HG02610 (cell line): Measurements from ENCODE around the gene MPO.

Experiments used
- ATAC-seq: cut with Tn5 transposase; IDR thresholded peaks from one replicate; pipeline ENCODE4 v1.9.1; 2021; ENCODE audit warnings: mild to moderate bottlenecking, moderate library complexity; ENCODE audit not compliant: unreplicated experiment

Gene MPO

DNA sequence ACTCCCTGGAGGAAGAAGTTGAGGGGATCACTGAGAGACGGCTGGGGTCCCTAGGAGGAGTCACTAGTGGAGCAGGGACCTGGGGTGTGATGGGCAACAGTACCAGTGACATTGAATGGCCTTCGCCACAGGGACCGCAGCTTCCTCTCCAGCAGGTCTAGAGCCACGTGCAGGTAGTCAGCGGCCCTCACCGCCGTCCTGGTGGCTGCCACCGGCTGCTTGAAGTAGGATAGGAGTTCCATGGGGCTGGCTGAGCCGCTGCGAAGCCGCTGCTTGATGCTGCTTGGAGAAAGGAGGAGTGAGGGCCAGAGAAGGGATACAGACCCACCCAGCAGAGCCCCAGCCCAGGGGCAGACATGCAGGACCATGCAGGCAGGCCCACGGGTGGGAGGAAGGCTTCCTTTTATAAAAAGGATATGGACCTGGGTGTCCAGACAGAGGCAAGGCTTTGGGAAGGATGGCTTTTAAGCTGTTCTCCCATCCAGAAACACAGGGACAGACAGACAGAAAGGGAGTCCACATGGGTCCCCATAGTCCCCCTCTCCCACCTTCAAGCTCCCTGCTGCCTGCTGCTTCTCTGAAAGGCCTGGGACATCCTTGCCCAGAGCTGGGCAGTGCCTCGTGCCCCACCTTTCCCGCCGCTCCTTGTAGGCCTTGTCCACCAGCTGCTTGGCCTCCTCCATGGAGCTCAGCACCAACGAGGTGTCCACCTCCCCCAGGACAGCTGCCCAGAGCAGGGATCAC is 827 bp downstream of the MPO start:
- no peak for ATAC-seq

DNA sequence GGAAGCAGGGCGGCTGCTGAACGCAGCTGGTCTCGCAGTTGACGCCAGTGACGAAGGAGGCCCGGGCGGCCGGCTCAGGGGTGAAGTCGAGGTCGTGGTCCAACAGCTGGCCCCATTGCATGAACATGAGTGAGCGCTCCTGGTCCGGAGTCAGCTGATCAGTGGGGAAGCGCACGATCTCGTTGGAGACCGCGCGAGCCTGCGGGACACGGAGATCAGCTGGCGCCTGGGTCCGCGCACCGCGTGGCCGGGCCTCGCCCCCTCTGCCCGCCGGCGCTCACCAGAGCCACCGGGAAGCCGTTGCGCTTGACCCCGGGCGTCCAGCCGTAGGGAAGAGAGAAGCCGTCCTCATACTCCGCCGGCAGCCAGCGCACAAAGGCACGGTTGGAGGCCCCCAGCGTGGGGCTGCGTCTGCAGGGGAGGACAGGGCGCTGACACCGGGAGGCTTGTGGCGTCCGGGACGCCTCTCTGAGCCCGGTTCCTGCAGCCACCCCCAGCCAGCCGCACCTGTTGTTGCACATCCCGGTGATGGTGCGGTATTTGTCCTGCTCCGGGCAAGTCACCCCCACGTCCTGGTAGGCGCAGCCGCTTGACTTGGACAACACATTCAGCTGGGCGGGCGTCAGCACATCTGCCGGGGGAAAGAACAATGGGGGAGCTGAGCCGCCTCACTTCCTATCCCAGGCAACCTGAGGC is 1.6 kb downstream of the MPO start:
- ATAC-seq, result no peak

DNA sequence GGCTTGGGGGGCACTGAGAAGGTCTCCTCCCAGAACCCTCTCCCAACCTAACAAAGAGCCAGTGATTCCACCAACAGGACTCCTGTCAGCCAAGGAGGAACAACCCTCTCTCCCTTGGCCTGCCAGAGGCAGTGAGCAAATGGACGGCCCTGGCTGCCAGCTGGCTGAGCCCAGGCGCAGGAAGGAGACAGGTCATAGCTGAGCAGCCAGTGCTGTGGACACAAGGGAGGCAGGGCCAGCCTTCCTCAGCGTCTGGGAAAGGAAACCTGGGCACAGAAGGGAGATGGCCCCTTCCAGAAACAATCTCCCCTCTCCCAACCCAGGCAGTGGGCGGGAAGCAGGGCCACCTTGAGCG is 2.1 kb downstream of the MPO start:
- ATAC-seq, result no peak

DNA sequence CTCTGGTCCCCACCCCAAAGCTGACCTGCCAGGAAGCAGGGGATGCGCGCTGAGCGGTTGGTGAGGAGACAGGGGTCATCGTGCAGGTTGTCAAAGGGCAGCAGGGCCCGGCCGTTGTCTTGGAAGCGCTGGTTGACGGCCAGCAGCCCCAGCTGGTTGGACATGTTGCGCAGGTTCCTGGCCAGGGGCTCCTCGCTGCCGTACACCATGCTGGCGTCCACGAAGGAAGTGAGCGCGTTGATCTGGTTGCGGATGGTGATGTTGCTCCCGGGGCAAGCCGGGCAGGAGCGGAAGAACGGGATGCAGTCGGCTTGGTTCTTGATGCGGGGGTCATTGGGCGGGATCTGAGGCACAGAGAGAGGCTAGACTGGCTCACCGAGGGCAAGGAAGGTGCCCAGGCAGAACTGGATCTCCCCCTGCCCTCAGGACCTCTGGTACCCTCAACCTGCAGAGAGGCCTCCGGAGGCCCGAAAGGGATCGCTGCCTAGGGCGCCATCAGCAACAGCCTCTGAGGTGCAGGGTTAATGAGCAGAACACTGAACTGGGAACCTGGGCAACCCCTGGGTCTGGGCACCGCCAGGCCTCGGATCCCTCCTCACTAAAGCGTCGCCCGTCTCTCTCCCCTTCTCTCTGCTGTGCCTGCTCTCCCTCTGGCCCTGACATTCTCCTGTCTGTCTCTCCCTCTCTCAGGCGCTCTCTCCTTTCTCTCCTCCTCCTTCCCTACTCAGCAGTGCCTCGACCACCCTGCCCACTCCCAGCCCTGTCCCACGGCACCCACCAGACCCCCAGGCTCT is 2.7 kb downstream of the MPO start:
- ATAC-seq, result no peak

DNA sequence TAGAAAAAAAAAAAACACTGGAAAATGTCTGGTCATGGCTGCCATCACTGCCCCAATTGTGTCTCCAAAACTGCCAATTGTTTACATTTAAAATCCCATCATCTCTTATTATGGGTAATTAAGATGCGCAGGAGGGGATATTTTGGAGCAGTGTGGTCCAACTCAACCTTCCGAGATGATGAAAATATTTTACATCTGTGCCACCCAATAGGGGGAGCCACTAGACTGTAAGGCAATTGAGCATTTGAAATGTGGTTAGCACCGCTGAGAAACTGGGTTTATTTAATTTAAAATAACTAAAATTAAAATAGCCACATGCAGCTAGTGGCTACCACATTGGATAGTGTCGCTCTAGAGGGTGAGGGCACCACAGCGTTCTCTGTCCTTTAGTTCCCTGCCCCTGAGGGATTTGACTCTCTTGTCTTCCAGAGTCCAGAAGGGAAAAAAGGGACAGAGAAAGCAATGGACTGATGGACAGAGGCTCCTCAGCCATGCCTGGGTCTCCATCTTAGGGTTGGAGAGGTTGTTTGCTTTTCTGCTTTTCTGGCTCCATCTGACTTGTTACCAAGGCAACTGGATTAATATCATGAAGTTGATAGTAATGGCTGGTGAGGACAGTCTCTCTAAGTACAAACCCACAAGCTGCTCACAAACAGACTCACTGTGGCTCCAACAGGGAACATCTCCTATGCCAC is 3.5 kb downstream of the MPO start:
- ATAC-seq, result no peak

DNA sequence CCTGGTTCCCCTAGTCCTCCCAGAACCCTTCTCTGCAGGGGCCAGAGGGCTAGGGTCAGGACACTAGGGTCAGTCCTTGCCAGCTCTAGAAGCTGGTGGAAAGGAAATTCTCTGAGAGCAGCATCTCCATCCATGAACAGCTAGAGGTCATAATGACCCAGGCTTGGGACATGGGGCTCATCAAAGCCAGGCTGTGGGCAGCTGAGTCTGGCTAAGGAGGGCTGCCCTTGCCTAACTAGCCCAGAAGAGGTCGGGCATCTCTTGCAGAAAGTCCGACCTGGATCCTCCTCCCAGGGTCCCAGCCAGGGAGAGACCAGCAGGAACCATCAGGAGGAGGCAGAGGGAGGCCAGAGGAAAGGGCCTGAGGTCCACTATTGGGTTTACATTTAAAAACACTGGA is 4.3 kb downstream of the MPO start:
- ATAC-seq, result no peak

DNA sequence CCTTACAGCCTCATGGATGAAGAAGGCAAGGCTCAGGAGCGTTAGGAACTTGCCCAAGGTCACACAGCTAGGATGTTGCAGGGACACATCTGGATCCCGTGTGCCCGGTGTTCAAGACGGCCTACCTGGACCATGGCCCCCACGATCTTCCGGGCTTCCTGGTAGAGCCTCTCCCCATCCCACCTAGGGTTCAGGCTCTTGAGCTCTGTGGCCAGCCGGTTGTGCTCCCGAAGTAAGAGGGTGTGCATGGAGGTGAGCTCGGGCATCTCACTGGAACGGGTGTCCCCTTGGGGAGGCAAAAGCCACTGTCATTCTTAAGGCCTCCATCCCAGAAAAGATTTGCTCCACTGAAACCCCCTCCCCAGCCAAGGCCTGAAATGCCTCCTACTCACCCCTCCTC is 5.3 kb downstream of the MPO start:
- no peak for ATAC-seq

DNA sequence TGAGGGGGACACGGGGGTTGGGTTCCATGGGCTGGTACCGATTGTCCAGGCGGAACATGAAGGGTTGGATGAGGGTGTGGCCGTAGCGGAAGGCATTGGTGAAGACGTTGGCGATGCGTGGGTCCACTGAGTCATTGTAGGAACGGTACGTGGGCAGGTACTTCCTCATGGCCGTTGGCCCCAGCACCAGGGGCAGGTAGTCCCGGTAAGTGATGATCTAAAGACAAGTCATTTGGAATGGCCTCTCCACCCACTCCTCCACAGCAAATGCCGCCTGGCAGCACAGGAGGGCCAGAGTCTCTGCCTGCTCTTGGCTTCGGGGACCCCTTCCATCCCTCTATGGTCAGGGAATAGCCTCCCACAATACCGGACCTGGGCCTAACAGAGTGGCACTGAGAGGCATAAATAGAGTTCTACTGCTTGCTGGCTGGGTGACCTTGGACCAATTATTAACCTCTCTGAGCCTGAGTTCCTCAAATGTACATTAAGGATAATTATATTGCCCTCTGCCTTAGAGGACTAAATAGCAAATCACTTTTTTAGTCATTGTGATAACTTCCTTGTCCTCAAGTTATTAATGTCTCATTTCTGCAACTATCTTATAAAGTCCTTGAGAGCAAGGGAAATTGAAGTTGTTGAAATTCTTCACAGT is 7.2 kb downstream of the MPO start:
- no peak for ATAC-seq

DNA sequence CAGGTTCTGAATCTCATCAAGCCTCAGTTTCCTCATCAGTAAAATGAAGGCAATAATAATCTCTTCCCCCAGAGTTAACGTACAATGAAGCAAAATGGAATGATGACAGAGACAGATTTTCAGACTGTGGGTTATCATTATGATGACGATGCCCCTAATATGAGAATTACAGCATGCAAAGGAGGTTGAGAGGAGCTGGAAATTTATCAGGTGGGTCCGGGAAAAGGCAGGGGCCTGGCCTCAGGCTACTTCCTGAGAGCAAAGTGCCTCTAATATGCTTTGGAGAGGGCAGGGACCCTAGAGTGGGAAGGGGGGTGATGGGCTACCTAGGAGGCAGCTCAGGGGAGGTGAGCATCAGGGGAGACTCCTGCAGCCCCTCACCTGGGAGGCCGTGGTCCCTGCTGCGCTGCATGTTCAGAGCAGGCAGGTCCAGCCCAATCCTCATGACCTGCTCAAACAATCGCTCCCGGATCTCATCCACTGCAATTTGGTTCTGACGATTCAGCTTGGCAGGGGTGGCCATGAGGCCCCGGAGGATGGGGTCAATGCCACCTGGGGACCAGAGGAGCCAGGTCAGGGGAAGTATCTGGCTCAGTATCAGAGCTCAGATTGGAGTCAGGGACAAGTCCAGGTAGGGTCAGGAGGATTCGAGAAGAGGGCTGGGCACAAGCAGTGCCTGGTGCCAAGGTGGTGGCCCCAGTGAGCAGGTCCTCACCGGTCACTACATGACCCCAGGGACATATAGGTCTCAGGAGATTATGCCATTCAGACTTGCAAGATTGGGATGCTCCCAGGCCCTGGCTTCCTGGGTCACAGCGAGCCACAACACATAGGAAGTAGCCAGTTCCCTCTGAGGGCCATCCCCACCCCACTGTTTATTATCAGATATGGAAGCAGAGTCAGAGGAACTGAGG is 8.1 kb downstream of the MPO start:
- no peak for ATAC-seq

DNA sequence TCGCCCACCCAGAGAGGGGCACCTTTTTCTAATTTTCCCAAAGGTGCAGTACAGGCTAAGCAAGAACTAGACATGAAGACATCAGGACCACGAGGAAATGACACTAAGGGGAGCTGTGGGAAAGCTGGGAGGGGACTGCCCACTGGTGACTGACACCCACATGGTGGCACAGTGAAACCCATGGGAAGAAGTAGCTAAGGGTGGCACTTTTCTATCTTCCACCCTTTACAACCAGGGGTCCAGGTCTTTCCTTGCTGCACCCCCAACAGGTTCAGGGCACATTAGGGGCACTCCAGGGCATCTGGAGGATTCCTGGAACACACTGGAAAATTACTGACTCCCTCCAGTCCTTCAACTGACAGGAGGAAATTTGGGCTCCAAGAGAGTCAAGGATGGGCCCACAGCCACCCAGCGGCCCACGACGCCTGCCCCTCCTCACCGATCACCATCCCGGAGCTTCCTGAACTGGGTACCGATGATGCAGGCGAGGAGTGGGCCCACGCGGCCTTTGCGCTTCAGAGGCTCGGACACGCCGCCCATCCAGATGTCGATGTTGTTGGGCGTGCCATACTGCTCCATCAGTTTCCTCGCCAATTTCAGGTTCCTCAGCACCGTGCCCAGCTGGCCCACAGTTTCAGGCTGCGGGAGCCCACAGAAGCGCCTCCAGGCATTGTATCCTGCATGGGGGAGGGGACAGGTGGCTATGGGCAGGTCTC is 9.4 kb downstream of the MPO start:
- ATAC-seq, result no peak

DNA sequence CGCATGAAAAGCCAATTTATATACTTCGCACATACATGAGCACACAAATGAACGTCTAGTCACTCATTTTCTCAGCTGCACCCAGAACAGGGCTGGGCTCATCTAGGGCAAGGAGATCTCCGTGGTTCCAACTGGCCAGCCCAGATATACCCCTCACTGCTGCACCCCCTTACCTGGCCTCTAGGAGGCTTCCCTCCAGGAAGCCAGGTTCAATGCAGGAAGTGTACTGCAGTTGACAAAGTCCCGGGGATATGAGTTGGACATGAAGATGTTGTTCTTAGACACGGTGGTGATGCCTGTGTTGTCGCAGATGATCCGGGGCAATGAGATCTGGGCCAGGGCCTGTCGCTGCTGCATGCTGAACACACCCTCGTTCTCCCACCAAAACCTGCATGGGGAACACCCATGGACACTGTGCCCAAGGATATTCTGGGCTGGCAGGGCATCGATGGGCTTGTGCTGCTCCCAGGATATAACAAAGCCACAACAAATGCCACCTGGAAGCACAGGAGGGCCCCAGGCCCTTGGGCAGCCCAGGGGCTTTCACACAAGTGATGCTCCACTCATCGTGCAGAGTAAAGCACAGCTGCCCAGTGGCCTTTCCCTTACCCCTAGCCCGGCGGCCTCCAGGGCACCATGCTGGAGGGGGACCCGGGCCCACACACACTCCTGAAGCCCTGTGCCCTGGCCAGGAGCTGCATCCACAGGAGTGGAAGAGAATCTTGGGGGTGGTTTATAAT is 10.1 kb downstream of the MPO start:
- no peak for ATAC-seq

DNA sequence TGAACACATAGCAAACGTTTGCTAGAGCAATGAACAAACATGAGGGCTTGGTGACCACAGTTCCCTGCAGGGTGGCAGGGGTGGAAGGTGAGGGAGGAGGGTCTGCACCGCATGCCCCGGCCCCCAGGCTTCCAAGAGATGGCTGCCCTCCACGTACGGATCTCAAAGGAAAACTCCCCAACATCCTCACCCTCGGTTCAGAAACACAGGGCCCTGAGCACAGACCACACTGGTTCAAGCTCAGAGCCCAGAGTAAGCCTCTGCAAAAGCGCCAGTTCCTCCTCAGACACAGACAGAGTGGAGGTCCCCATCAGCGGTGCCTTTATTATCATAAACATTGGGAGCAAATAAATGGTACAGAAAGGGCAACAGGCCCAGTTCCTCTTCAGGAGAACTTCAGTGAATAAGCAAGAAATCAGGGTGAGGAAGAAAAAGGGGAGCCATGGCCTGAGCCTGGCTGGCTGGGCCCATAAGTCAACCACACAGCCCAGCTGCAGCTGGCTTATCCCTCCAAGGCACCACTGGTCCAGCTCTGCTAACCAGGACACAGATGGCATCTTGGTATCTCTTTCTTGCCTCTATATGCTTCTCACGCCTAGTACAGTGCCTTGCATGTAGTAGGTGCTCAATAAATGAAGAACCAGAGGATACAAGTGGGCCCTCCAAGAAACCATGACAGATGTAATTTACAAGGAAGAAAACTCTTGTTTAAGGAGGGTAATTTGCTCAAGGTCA is 11.0 kb downstream of the MPO start:
- no peak for ATAC-seq

DNA sequence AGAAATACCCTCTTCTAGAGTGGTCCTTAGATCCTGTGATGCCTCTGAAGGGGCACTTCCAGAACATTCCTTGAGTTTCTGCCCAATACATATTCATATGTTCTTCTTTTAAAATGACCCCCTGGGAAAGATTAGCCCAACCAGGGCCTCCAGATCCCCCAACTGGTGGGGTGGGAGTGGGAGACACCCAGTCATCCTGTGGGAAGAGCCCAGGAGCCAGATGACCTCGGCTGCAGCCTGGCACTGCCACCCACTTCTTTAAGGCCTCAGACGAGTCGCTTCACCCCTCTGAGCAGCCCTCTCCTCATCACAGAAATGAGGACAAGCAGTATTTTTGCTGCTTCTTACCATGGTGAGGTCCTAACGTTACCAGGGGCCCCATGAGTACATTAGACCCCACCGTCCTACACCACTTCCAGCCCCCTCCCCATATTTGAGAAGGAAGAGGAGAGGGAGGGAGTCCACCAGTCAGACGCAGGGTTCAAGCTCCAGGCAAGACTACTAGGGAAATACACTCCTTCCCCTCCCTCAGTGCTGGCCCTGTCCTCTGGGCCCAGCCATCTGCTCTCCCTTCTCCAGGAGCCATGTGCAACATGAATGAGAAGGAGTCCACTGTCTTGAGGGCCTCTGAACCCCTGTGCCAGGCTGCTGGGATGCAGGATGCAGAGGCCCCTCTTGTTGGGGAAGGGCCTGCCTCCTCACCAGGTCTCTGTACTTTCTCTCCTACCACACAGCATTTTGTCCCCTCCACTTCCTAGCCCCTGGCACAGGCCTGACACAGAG is 11.8 kb downstream of the MPO start:
- no peak for ATAC-seq

DNA sequence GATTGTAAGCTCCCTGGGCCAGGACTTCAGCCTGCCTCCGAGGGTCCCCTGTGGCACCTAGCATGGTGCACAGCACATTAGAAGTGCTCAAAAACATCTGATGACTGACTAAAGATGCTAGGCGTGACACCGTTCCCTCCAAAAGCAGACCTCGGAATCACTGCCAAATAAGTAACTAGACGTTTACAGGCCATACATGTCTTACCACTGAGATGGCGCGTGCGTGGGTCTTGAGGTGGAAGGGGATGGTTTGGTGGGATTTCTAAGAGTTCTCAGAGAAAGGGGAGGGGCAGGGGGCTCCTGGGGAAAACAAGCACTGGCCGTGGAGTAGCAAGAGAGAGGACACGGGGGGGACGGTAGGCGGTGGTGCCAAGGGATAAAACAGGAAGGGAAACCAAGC is 12.4 kb downstream of the MPO start:
- ATAC-seq, result no peak

DNA sequence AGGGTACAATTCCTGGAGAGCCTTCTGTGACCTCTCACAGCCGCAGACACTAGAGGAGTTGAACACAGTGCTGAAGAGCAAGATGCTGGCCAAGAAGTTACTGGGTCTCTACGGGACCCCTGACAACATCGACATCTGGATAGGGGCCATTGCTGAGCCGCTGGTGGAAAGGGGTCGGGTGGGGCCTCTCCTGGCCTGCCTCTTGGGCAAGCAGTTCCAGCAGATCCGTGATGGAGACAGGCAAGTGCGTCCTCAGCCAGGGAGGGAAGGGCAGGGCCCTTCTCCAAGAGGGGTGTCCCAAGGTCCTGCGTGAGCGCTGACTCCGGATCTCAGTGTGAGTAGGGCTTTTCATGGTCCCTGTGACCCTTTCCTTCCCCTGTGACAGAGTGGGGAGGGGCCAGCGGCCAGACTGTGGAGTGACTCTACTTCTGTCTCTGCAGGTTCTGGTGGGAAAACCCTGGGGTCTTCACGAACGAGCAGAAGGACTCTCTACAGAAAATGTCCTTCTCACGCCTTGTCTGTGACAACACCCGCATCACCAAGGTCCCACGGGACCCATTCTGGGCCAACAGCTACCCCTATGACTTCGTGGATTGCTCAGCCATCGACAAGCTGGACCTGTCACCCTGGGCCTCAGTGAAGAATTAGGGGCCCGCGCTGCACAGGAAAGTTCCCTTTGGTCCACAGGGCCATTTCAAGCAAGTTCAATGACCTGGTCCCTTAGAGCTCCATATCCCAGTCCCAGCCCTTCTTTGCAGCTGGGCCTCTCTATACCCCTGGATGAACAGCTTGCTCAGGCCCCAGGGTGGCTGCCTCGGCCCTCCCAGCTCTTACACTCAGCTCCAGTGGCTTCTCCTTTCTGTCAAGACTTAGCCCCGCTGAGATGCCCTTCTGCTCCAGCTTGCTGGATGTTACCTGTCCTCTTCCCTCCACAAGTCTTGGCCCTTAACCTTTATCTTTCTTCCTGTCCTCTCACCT is 13.1 kb downstream of the MPO start:
- ATAC-seq, result no peak
